RWPE1 (cell line): ENCODE results near the gene NMRK1.

Source experiments
- CTCF ChIA-PET: fragments of 350-600 bp; sonication (Branson Sonifier 250); formaldehyde crosslinking; extraction: SDS; loops from one replicate; lab custom pipeline; 2021; lab: Yijun Ruan, JAX
- POLR2A ChIA-PET: fragments of 400-600 bp; formaldehyde crosslinking; extraction: SDS; loops from one replicate; lab custom pipeline; 2020; ENCODE audit warnings: antibody characterized with exemption; ENCODE audit not compliant: low non-redundant PET; lab: Yijun Ruan, JAX
- DNase-seq: peaks from one replicate; pipeline ENCODE4 v3.0.0; 2012; ENCODE audit warnings: low spot score
- H3K27ac ChIP-seq: fragments of 450-650 bp; 2 replicates; pipeline ENCODE4 v1.5.1; 2017
- CTCF ChIP-seq: fragments of 450-650 bp; conservative IDR thresholded peaks from 2 replicates; pipeline ENCODE4 v1.5.1; 2017; ENCODE audit warnings: low read depth, mild to moderate bottlenecking

NMRK1 gene

GRCh38 chr9:75027187-75028107 is 60.5 kb downstream of the NMRK1 start:
- CTCF ChIA-PET, result interaction anchor here (0.7 to 2.1 kb wide), 8 partner anchors 11 to 254 kb away, joined by 3 to 6 read pairs (median 4); partner anchors contain the start of gene C9orf40
- POLR2A ChIA-PET, result interaction anchor here (0.5 to 1.5 kb wide), 4 partner anchors 11 to 158 kb away, joined by 3 to 12 read pairs (median 4); partner anchors contain the start of genes NMRK1 and OSTF1
- TF ChIP-seq CTCF, result no peak
- DNase-seq, result peak; percentile 60
- peak overlapping the region; percentile 93 for H3K27ac ChIP-seq

- DNase-seq, result no peak
- no peak overlapping the region for H3K27ac ChIP-seq
- ChIA-PET CTCF (no interaction called here), POLR2A (no interaction called here)
- no peak for TF ChIP-seq CTCF
Observed at GRCh38 chr9:75023846-75024245, 64.1 kb downstream of the NMRK1 start.

GRCh38 chr9:75019654-75020053 is 68.3 kb downstream of the NMRK1 start:
- ChIA-PET CTCF (interaction anchor here (0.8 kb wide), 1 partner anchor 67 kb away, joined by 3 read pairs; the partner anchor contains the start of gene C9orf40), POLR2A (no interaction called here)
- TF ChIP-seq CTCF, result no peak
- DNase-seq, result no peak
- H3K27ac ChIP-seq, result no peak overlapping the region

GRCh38 chr9:75019022-75019421 is 68.9 kb downstream of the NMRK1 start:
- DNase-seq, result peak; percentile 22
- ChIA-PET CTCF (interaction anchor here (0.7 to 0.8 kb wide), 2 partner anchors 66 to 493 kb away, joined by 3 to 6 read pairs; partner anchors contain the start of gene C9orf40), POLR2A (no interaction called here)
- TF ChIP-seq CTCF, result no peak
- H3K27ac ChIP-seq, result no peak overlapping the region

- no peak for TF ChIP-seq CTCF
- CTCF ChIA-PET, result interaction anchor here (1.2 kb wide), 1 partner anchor 10 kb away, joined by 3 read pairs; no protein-coding TSS in a partner anchor
- POLR2A ChIA-PET, result no interaction called here
- DNase-seq, result no peak
- H3K27ac ChIP-seq, result no peak overlapping the region
Observed at GRCh38 chr9:75017378-75017777, 70.6 kb downstream of the NMRK1 start.

- ChIA-PET CTCF (interaction anchor here (0.6 to 1.5 kb wide), 3 partner anchors 13 to 240 kb away, joined by 3 to 6 read pairs (median 6); no protein-coding TSS in a partner anchor), POLR2A (interaction anchor here (1.0 kb wide), 1 partner anchor 15 kb away, joined by 3 read pairs; the partner anchor contains the start of gene CARNMT1)
- no peak for TF ChIP-seq CTCF
- DNase-seq, result no peak
- H3K27ac ChIP-seq, result no peak overlapping the region
Observed at GRCh38 chr9:75013735-75014134, 74.2 kb downstream of the NMRK1 start.
